Loucy (cell line): ENCODE measurements around the gene TACR2.
A peak's percentile ranks its signal among the peaks of the same experiment; 100 is the strongest.

Source experiments
- H2AFZ ChIP-seq: fragments of 200-600 bp; sonication (generic); 2 replicates; pipeline ENCODE4 v1.6.0; 2016; ENCODE audit warnings: antibody characterized with exemption, mild to moderate bottlenecking, low read length, moderate library complexity
- H3F3A ChIP-seq: fragments of 200-600 bp; 2 replicates; pipeline ENCODE4 v1.6.0; 2016; ENCODE audit warnings: antibody characterized with exemption, low read depth, mild to moderate bottlenecking
- H3K27me3 ChIP-seq: fragments of 200-600 bp; sonication (generic); 2 replicates; pipeline ENCODE4 v1.6.1; 2014; ENCODE audit warnings: low read length, mild to moderate bottlenecking; ENCODE audit not compliant: insufficient read depth, poor library complexity, severe bottlenecking
- H3K36me3 ChIP-seq: fragments of 200-600 bp; sonication (generic); 2 replicates; pipeline ENCODE4 v1.6.1; 2016; ENCODE audit warnings: low read length; ENCODE audit not compliant: insufficient read depth
- H3K4me1 ChIP-seq: fragments of 200-600 bp; sonication (generic); 2 replicates; pipeline ENCODE4 v1.5.1; 2014; ENCODE audit warnings: low read length, mild to moderate bottlenecking; ENCODE audit not compliant: insufficient read depth, poor library complexity, severe bottlenecking
- H3K4me2 ChIP-seq: fragments of 200-600 bp; sonication (generic); 2 replicates; pipeline ENCODE4 v1.6.0; 2014; ENCODE audit warnings: antibody characterized with exemption, low read length, low read depth, mild to moderate bottlenecking; ENCODE audit not compliant: poor library complexity, severe bottlenecking
- H3K4me3 ChIP-seq: fragments of 200-600 bp; sonication (generic); 2 replicates; pipeline ENCODE4 v1.5.1; 2014; ENCODE audit warnings: low read length, mild to moderate bottlenecking, mixed read lengths; ENCODE audit not compliant: poor library complexity, severe bottlenecking
- H3K79me2 ChIP-seq: fragments of 200-600 bp; sonication (generic); 2 replicates; pipeline ENCODE4 v1.6.1; 2014; ENCODE audit warnings: low read length; ENCODE audit not compliant: insufficient read depth
- H3K9ac ChIP-seq: fragments of 200-600 bp; sonication (generic); 2 replicates; pipeline ENCODE4 v1.6.0; 2014; ENCODE audit warnings: mild to moderate bottlenecking, low read depth, low read length, moderate library complexity; ENCODE audit not compliant: poor library complexity, severe bottlenecking
- H3K9me2 ChIP-seq: fragments of 200-600 bp; sonication (generic); replicated peaks from 2 replicates; pipeline ENCODE4 v1.6.1; 2016; ENCODE audit warnings: low read depth, low read length, mixed read lengths
- H3K9me3 ChIP-seq: fragments of 200-600 bp; sonication (generic); 2 replicates; pipeline ENCODE4 v1.6.1; 2014; ENCODE audit warnings: mild to moderate bottlenecking, antibody characterized with exemption, low read length, low read depth; ENCODE audit not compliant: insufficient read depth
- H4K20me1 ChIP-seq: fragments of 200-600 bp; sonication (generic); 2 replicates; pipeline ENCODE4 v1.6.0; 2014; ENCODE audit warnings: antibody characterized with exemption, low read length, mild to moderate bottlenecking; ENCODE audit not compliant: insufficient read depth, poor library complexity, severe bottlenecking
- CTCF ChIP-seq: fragments of 200-600 bp; sonication (generic); conservative IDR thresholded peaks from 2 replicates; pipeline ENCODE4 v1.5.1; 2014; ENCODE audit warnings: mild to moderate bottlenecking, antibody characterized with exemption, low read length
- EZH2phosphoT487 ChIP-seq: fragments of 200-600 bp; IDR thresholded peaks from 2 replicates; pipeline ENCODE4 v1.6.1; 2018; ENCODE audit warnings: antibody characterized with exemption, mild to moderate bottlenecking, moderate library complexity, borderline replicate concordance

Gene TACR2

GRCh38 chr10:69397972-69398371, 18.7 kb downstream of the TACR2 start:
- no peak for TF ChIP-seq EZH2phosphoT487
- TF ChIP-seq CTCF = no peak
- Histone ChIP-seq H3K9ac (no peak overlapping the region), H3K36me3 (peaks cover 75% of the 10 kb centered on the region; the same call in 1 of the 2 replicates)

GRCh38 chr10:69394020-69394419, 22.7 kb downstream of the TACR2 start:
- H3F3A ChIP-seq = no peaks in the 10 kb centered on the region
- H2AFZ ChIP-seq = no peak overlapping the region
- H3K79me2 ChIP-seq = no peaks in the 10 kb centered on the region
- no peak overlapping the region for H3K4me3 ChIP-seq
- H3K9me2 ChIP-seq = no peaks in the 10 kb centered on the region
- H3K4me1 ChIP-seq = peaks cover 13% of the 10 kb centered on the region
- H3K9ac ChIP-seq = no peak overlapping the region
- H3K36me3 ChIP-seq = peaks cover 75% of the 10 kb centered on the region; the same call in 1 of the 2 replicates
- no peak overlapping the region for H3K4me2 ChIP-seq
- TF ChIP-seq CTCF = no peak
- no peak for TF ChIP-seq EZH2phosphoT487
- no peaks in the 10 kb centered on the region for H4K20me1 ChIP-seq
- no peaks in the 10 kb centered on the region for H3K27me3 ChIP-seq
- H3K9me3 ChIP-seq = no peaks in the 10 kb centered on the region

More at GRCh38 chr10:69397972-69398371, 18.7 kb downstream of the TACR2 start:
- no peaks in the 10 kb centered on the region for H3K27me3 ChIP-seq
- H3K4me3 ChIP-seq = no peak overlapping the region
- no peaks in the 10 kb centered on the region for H3F3A ChIP-seq
- no peaks in the 10 kb centered on the region for H3K79me2 ChIP-seq
- H4K20me1 ChIP-seq = no peaks in the 10 kb centered on the region
- H3K9me2 ChIP-seq = no peaks in the 10 kb centered on the region
- H3K4me2 ChIP-seq = no peak overlapping the region
- no peak overlapping the region for H2AFZ ChIP-seq
- H3K9me3 ChIP-seq = no peaks in the 10 kb centered on the region
- no peaks in the 10 kb centered on the region for H3K4me1 ChIP-seq

GRCh38 chr10:69392481-69393000, 24.2 kb downstream of the TACR2 start:
- H3K9ac ChIP-seq = no peak overlapping the region
- no peaks in the 10 kb centered on the region for H4K20me1 ChIP-seq

More at GRCh38 chr10:69392481-69393000, 24.2 kb downstream of the TACR2 start:
- no peaks in the 10 kb centered on the region for H3F3A ChIP-seq
- no peaks in the 10 kb centered on the region for H3K9me2 ChIP-seq
- no peak overlapping the region for H3K4me2 ChIP-seq
- H3K4me1 ChIP-seq = peaks cover 13% of the 10 kb centered on the region
- H3K4me3 ChIP-seq = no peak overlapping the region
- peaks cover 78% of the 10 kb centered on the region for H3K36me3 ChIP-seq
- H3K9me3 ChIP-seq = no peaks in the 10 kb centered on the region
- no peaks in the 10 kb centered on the region for H3K79me2 ChIP-seq
- no peaks in the 10 kb centered on the region for H3K27me3 ChIP-seq
- no peak overlapping the region for H2AFZ ChIP-seq
- TF ChIP-seq CTCF (peak; percentile 92), EZH2phosphoT487 (no peak)
